ENCODE measurements around the gene FEN1. TPM values are rescaled to one million over a fixed set of nuclear protein-coding genes. Genes with fewer than 3 reads are reported as not detected.

The FEN1 gene
- total RNA-seq, 1 donor from 2014 or later = 51.8 TPM

GRCh38 chr11:61820174-61820573, 27.5 kb downstream of the FEN1 start:
- H3K9ac ChIP-seq = no peak overlapping the region
- peaks cover 7% of the 10 kb centered on the region for H3K36me3 Mint-ChIP-seq
- H3K4me3 Mint-ChIP-seq = no peak overlapping the region

DNA sequence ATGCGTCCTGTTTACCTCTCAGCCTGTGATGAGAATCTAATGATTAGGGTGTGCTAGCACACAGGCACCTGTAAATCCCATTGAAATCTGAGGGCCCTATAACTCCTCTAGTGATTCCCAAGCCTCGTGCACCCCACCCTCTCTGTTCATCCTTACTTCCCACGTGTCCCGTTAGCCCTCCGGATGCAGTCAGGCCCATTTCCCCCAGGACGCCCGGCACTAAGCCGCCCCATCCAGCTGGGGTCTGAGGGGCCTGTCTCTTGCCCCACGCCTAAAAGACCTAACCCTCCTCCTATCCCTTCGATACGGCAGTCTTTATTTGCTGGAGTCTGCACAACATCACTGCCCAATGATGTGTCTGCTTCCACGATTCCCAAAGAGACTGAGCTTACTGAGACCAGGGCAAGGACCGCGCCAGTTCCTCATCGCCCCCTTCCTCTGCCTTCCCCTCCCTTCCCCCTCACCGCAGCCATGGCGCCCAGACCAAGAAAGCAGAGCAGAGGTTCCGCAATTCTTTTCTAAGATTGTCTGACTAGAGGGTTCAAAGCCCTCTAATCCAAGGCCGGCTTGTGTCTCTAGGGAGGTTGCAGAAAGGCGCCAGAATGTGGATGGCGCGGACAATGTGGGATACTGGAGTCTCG, 34.3 kb downstream of the FEN1 start:
- peak overlapping the region; percentile 98 for H3K4me3 ChIP-seq
- DNase-seq (ENCODE audit: low spot score) = no peak
- Mint-ChIP-seq H3K4me3 (peak overlapping the region; percentile 92), H3K27me3 (ENCODE audit: insufficient read depth, low read depth) (peaks cover 4% of the 10 kb centered on the region), H3K36me3 (peaks cover 16% of the 10 kb centered on the region), H3K27ac (peak overlapping the region; percentile 98), H3K9me3 (no peaks in the 10 kb centered on the region), H3K4me1 (peaks cover 42% of the 10 kb centered on the region)
- H3K4me1 ChIP-seq = peaks cover 32% of the 10 kb centered on the region
- H3F3A ChIP-seq (ENCODE audit: low read depth) = peaks cover 49% of the 10 kb centered on the region
- peak overlapping the region; percentile 95 for H3K4me2 ChIP-seq
- H3K9me3 ChIP-seq (ENCODE audit: low read depth) = no peaks in the 10 kb centered on the region
- H4K20me1 ChIP-seq (ENCODE audit: low read depth) = peaks cover 32% of the 10 kb centered on the region
- peaks cover 52% of the 10 kb centered on the region for H3K79me2 ChIP-seq (ENCODE audit: low read depth)
- TF ChIP-seq, protein P1, sequence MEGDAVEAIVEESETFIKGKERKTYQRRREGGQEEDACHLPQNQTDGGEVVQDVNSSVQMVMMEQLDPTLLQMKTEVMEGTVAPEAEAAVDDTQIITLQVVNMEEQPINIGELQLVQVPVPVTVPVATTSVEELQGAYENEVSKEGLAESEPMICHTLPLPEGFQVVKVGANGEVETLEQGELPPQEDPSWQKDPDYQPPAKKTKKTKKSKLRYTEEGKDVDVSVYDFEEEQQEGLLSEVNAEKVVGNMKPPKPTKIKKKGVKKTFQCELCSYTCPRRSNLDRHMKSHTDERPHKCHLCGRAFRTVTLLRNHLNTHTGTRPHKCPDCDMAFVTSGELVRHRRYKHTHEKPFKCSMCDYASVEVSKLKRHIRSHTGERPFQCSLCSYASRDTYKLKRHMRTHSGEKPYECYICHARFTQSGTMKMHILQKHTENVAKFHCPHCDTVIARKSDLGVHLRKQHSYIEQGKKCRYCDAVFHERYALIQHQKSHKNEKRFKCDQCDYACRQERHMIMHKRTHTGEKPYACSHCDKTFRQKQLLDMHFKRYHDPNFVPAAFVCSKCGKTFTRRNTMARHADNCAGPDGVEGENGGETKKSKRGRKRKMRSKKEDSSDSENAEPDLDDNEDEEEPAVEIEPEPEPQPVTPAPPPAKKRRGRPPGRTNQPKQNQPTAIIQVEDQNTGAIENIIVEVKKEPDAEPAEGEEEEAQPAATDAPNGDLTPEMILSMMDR (IDR thresholded peaks at IDR 0.05) = no peak
- TF ChIP-seq EZH2phosphoT487 (IDR thresholded peaks at IDR 0.05) (no peak), EZH2 (IDR thresholded peaks at IDR 0.05) (no peak)
- peak overlapping the region; percentile 91 for H2AFZ ChIP-seq (replicated peaks)
- peak overlapping the region; percentile 95 for H3K27ac ChIP-seq
- peak overlapping the region; percentile 29 for H3K9ac ChIP-seq
- H3K36me3 ChIP-seq = no peaks in the 10 kb centered on the region
- H3K27me3 ChIP-seq = no peaks in the 10 kb centered on the region

More at GRCh38 chr11:61820174-61820573, 27.5 kb downstream of the FEN1 start:
- Histone ChIP-seq H3K27ac (no peak overlapping the region), H3K4me1 (peaks cover 11% of the 10 kb centered on the region), H3K79me2 (ENCODE audit: low read depth) (peaks cover 67% of the 10 kb centered on the region), H3K4me3 (no peak overlapping the region), H2AFZ (replicated peaks) (no peak overlapping the region), H3K36me3 (no peaks in the 10 kb centered on the region), H3K9me3 (ENCODE audit: low read depth) (no peaks in the 10 kb centered on the region), H4K20me1 (ENCODE audit: low read depth) (no peaks in the 10 kb centered on the region), H3F3A (ENCODE audit: low read depth) (peaks cover 32% of the 10 kb centered on the region), H3K27me3 (no peaks in the 10 kb centered on the region), H3K4me2 (no peak overlapping the region)
- DNase-seq (ENCODE audit: low spot score) = no peak
- no peak overlapping the region for H3K27ac Mint-ChIP-seq
- H3K27me3 Mint-ChIP-seq (ENCODE audit: insufficient read depth, low read depth) = peaks cover 2% of the 10 kb centered on the region
- H3K4me1 Mint-ChIP-seq = peaks cover 15% of the 10 kb centered on the region
- TF ChIP-seq, protein P1 (IDR thresholded peaks at IDR 0.05) = no peak
- TF ChIP-seq EZH2phosphoT487 (IDR thresholded peaks at IDR 0.05) = no peak
- TF ChIP-seq EZH2 (IDR thresholded peaks at IDR 0.05) = no peak
- H3K9me3 Mint-ChIP-seq = no peaks in the 10 kb centered on the region

- Histone ChIP-seq H3K4me1 (peaks cover 36% of the 10 kb centered on the region), H3K4me2 (peak within 1 kb of the TSS; percentile 95), H2AFZ (replicated peaks) (peak within 1 kb of the TSS; percentile 91), H3F3A (ENCODE audit: low read depth) (peaks cover 51% of the 10 kb centered on the region), H3K27ac (peak within 1 kb of the TSS; percentile 95), H3K4me3 (peak within 1 kb of the TSS; percentile 98), H4K20me1 (ENCODE audit: low read depth) (peaks cover 39% of the 10 kb centered on the region), H3K36me3 (no peaks in the 10 kb centered on the region), H3K9ac (peak within 1 kb of the TSS; percentile 81), H3K27me3 (no peaks in the 10 kb centered on the region), H3K79me2 (ENCODE audit: low read depth) (peaks cover 56% of the 10 kb centered on the region), H3K9me3 (ENCODE audit: low read depth) (no peaks in the 10 kb centered on the region)
- Mint-ChIP-seq H3K9me3 (no peaks in the 10 kb centered on the region), H3K4me3 (peak within 1 kb of the TSS; percentile 92), H3K27me3 (ENCODE audit: insufficient read depth, low read depth) (peaks cover 3% of the 10 kb centered on the region), H3K4me1 (peaks cover 47% of the 10 kb centered on the region), H3K36me3 (peaks cover 19% of the 10 kb centered on the region), H3K27ac (peak within 1 kb of the TSS; percentile 98)
- TF ChIP-seq EZH2phosphoT487 (IDR thresholded peaks at IDR 0.05) = no peak
- TF ChIP-seq EZH2 (IDR thresholded peaks at IDR 0.05) = no peak
- TF ChIP-seq, protein P1 (IDR thresholded peaks at IDR 0.05) = no peak
- peak; percentile 94 for DNase-seq (ENCODE audit: low spot score)
These were observed 35.1 kb downstream of the FEN1 start, which contains the start of gene FADS2 for GRCh38 chr11:61827571-61828378. Gene FADS2 (plus strand): TSS chr11:61828300. CDS start chr11:61828391, 91 bp downstream.

Measured in neural progenitor cell (in vitro differentiated cells).